ENCODE measurements around the gene BPGM. TPM values are rescaled to one million over a fixed set of nuclear protein-coding genes. Genes with fewer than 3 reads are reported as not detected.
A peak's percentile ranks its signal among the peaks of the same experiment; 100 is the strongest.

Gene BPGM
- polyA plus RNA-seq, 1 of the 3 experiments (the other 2 are of a cell fraction): 12.4 TPM

DNA sequence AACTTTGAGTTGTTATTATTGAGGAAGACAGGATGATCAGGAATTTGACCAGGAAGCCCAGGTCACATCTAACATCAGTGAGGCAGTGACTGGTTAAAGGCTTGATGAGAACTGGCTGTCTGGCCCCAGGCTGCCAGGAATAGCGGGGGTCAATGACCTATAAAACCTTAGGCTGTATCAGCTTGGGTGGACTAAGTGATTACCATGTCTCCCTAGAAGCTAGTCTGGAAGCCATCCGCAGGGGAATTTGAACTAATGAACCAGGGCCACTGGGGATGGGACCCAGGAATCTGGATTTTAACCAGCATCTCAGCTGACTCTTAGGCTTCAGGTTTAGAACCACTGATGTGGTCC is 56.6 kb downstream of the BPGM start:
- H3K4me3 ChIP-seq (ENCODE audit: low read depth in 2 of 2, low read length in 1 of 2): no peak overlapping the region
- no peaks in the 10 kb centered on the region for H3K9me3 ChIP-seq
- H3K36me3 ChIP-seq (replicated peaks in 1 of 2; ENCODE audit: control insufficient read depth in 1 of 2, insufficient read depth in 2 of 2, low read length in 1 of 2): no peaks in the 10 kb centered on the region
- H4K20me1 ChIP-seq (ENCODE audit: insufficient read depth): no peaks in the 10 kb centered on the region
- H3K9ac ChIP-seq: no peak overlapping the region
- H3K27me3 ChIP-seq (ENCODE audit: insufficient read depth): no peaks in the 10 kb centered on the region
- H3K4me2 ChIP-seq: no peak overlapping the region
- peak overlapping the region; percentile 16; the same call in 1 of the 2 replicates for H2AFZ ChIP-seq (ENCODE audit: low read depth)
- 90% methylated on average over 2 of the region's 2 CpGs for WGBS (ENCODE audit: low lambda C conversion rate)
- no peak for DNase-seq
- POLR2A ChIA-PET: no interaction called here
- H3K4me1 ChIP-seq (ENCODE audit: control insufficient read depth in 1 of 2, insufficient read depth in 2 of 2, low read depth in 1 of 2, low read length in 1 of 2): no peaks in the 10 kb centered on the region; a peak in 1 of 4 replicates
- H3K27ac ChIP-seq (ENCODE audit: low read depth in 2 of 2, low read length in 1 of 2): no peak overlapping the region
- H3K9me2 ChIP-seq: no peaks in the 10 kb centered on the region
- H3F3A ChIP-seq (replicated peaks; ENCODE audit: insufficient read depth): no peaks in the 10 kb centered on the region
- no peak for TF ChIP-seq FOSL2 (IDR thresholded peaks at IDR 0.05; ENCODE audit: borderline replicate concordance, low read depth)
- TF ChIP-seq RAD21 (IDR thresholded peaks at IDR 0.05; ENCODE audit: low read length): no peak
- no peak for TF ChIP-seq SMC3 (IDR thresholded peaks at IDR 0.05; ENCODE audit: low read depth, low read length)
- no peak for TF ChIP-seq MEF2A (IDR thresholded peaks at IDR 0.05; ENCODE audit: borderline replicate concordance, low read depth)
- TF ChIP-seq, protein P1, sequence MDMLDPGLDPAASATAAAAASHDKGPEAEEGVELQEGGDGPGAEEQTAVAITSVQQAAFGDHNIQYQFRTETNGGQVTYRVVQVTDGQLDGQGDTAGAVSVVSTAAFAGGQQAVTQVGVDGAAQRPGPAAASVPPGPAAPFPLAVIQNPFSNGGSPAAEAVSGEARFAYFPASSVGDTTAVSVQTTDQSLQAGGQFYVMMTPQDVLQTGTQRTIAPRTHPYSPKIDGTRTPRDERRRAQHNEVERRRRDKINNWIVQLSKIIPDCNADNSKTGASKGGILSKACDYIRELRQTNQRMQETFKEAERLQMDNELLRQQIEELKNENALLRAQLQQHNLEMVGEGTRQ (IDR thresholded peaks at IDR 0.05; ENCODE audit: borderline replicate concordance, low read depth, low read length): no peak
- TF ChIP-seq POLR2AphosphoS5 (IDR thresholded peaks at IDR 0.05; ENCODE audit: low read depth, low read length): no peak
- TF ChIP-seq, protein P2, sequence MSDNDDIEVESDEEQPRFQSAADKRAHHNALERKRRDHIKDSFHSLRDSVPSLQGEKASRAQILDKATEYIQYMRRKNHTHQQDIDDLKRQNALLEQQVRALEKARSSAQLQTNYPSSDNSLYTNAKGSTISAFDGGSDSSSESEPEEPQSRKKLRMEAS (IDR thresholded peaks at IDR 0.05; ENCODE audit: low read depth): no peak
- TF ChIP-seq, protein P3, sequence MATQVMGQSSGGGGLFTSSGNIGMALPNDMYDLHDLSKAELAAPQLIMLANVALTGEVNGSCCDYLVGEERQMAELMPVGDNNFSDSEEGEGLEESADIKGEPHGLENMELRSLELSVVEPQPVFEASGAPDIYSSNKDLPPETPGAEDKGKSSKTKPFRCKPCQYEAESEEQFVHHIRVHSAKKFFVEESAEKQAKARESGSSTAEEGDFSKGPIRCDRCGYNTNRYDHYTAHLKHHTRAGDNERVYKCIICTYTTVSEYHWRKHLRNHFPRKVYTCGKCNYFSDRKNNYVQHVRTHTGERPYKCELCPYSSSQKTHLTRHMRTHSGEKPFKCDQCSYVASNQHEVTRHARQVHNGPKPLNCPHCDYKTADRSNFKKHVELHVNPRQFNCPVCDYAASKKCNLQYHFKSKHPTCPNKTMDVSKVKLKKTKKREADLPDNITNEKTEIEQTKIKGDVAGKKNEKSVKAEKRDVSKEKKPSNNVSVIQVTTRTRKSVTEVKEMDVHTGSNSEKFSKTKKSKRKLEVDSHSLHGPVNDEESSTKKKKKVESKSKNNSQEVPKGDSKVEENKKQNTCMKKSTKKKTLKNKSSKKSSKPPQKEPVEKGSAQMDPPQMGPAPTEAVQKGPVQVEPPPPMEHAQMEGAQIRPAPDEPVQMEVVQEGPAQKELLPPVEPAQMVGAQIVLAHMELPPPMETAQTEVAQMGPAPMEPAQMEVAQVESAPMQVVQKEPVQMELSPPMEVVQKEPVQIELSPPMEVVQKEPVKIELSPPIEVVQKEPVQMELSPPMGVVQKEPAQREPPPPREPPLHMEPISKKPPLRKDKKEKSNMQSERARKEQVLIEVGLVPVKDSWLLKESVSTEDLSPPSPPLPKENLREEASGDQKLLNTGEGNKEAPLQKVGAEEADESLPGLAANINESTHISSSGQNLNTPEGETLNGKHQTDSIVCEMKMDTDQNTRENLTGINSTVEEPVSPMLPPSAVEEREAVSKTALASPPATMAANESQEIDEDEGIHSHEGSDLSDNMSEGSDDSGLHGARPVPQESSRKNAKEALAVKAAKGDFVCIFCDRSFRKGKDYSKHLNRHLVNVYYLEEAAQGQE (IDR thresholded peaks at IDR 0.05; ENCODE audit: low read depth, low read length): no peak
- H3K79me2 ChIP-seq (ENCODE audit: insufficient read depth): no peaks in the 10 kb centered on the region
- CTCF ChIA-PET: interaction anchor here (1.1 to 5.0 kb wide), 5 partner anchors 14 to 251 kb away, joined by 4 to 30 read pairs (median 5); no protein-coding TSS in a partner anchor

DNA sequence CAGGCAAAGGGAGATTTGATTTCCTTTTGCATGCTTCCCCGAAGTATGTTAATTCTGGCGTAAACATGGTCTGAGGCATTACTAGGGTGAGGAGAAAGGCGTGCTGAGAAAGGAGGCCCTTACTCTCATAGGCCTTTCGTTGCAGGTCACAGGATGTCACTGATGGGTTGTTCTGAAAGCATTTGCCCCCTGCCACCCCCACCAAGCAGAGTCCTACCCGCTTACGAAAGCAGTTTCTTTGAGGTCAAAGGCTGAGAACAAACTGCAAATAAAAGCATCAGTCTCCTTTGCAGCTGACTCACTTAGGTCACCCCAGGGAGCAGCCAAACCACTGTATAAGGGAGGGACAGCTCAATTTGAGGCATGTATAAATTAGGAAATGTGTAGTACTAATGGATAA is 57.1 kb downstream of the BPGM start:
- H3K4me2 ChIP-seq: no peak overlapping the region
- H3K9me2 ChIP-seq: no peaks in the 10 kb centered on the region
- no peak overlapping the region for H3K27ac ChIP-seq (ENCODE audit: low read depth in 2 of 2, low read length in 1 of 2)
- no peak overlapping the region for H3K4me3 ChIP-seq (ENCODE audit: low read depth in 2 of 2, low read length in 1 of 2)
- H3K27me3 ChIP-seq (ENCODE audit: insufficient read depth): no peaks in the 10 kb centered on the region
- ChIA-PET POLR2A (no interaction called here), CTCF (interaction anchor here (0.6 to 5.0 kb wide), 5 partner anchors 14 to 1467 kb away, joined by 3 to 30 read pairs (median 4); no protein-coding TSS in a partner anchor)
- H3K4me1 ChIP-seq (ENCODE audit: control insufficient read depth in 1 of 2, insufficient read depth in 2 of 2, low read depth in 1 of 2, low read length in 1 of 2): no peaks in the 10 kb centered on the region; a peak in 1 of 4 replicates
- H3K9ac ChIP-seq: no peak overlapping the region
- H3K9me3 ChIP-seq: no peaks in the 10 kb centered on the region
- DNase-seq: no peak
- TF ChIP-seq, protein P4, sequence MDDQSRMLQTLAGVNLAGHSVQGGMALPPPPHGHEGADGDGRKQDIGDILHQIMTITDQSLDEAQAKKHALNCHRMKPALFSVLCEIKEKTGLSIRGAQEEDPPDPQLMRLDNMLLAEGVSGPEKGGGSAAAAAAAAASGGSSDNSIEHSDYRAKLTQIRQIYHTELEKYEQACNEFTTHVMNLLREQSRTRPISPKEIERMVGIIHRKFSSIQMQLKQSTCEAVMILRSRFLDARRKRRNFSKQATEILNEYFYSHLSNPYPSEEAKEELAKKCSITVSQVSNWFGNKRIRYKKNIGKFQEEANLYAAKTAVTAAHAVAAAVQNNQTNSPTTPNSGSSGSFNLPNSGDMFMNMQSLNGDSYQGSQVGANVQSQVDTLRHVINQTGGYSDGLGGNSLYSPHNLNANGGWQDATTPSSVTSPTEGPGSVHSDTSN (IDR thresholded peaks at IDR 0.05): no peak
- TF ChIP-seq EP300 (IDR thresholded peaks at IDR 0.05; ENCODE audit: borderline replicate concordance in 1 of 2, low read depth in 1 of 2, low read length in 1 of 2): no peak
- TF ChIP-seq RFX5 (IDR thresholded peaks at IDR 0.05; ENCODE audit: low read length): no peak
- H3K36me3 ChIP-seq (replicated peaks in 1 of 2; ENCODE audit: control insufficient read depth in 1 of 2, insufficient read depth in 2 of 2, low read length in 1 of 2): no peaks in the 10 kb centered on the region
- peaks cover 2% of the 10 kb centered on the region for H3F3A ChIP-seq (replicated peaks; ENCODE audit: insufficient read depth)
- no peak overlapping the region for H2AFZ ChIP-seq (ENCODE audit: low read depth)
- 85% methylated on average over 6 of the region's 6 CpGs for WGBS (ENCODE audit: low lambda C conversion rate)
- H3K79me2 ChIP-seq (ENCODE audit: insufficient read depth): no peaks in the 10 kb centered on the region
- H4K20me1 ChIP-seq (ENCODE audit: insufficient read depth): no peaks in the 10 kb centered on the region

Data from SK-N-SH (cell line).